NT2/D1 (cell line): ENCODE data around the gene SDHAF2.
"Not testable (repeated sequence)": the region's sequence is repeated elsewhere in the genome, so short reads cannot be mapped to it uniquely, and the experiment has no call there.

Source experiments
- DNase-seq: peaks from one replicate; pipeline ENCODE4 v3.0.0-alpha.2; 2011; ENCODE audit warnings: low read depth, low spot score
- H3K27me3 ChIP-seq: 2 replicates; pipeline ENCODE4 v1.6.0; 2011; ENCODE audit warnings: mild to moderate bottlenecking; ENCODE audit not compliant: insufficient read length, insufficient read depth
- H3K36me3 ChIP-seq: 2 replicates; pipeline ENCODE4 v1.6.1; 2011; ENCODE audit warnings: mild to moderate bottlenecking, low read length, mixed read lengths; ENCODE audit not compliant: insufficient read depth, insufficient read length
- H3K4me1 ChIP-seq: 2 replicates; pipeline ENCODE4 v1.5.1; 2011; ENCODE audit not compliant: insufficient read depth, insufficient read length
- H3K4me3 ChIP-seq: 2 replicates; pipeline ENCODE4 v1.5.1; 2011; ENCODE audit warnings: low read depth; ENCODE audit not compliant: insufficient read length
- H3K9ac ChIP-seq: 2 replicates; pipeline ENCODE4 v1.6.0; 2011; ENCODE audit warnings: low read depth; ENCODE audit not compliant: insufficient read length
- H3K9me3 ChIP-seq: 2 replicates; pipeline ENCODE4 v1.5.1; 2011; ENCODE audit warnings: mild to moderate bottlenecking, low read length; ENCODE audit not compliant: insufficient read depth
- SUZ12 ChIP-seq: IDR thresholded peaks from 2 replicates; pipeline ENCODE4 v1.6.1; 2011; ENCODE audit not compliant: insufficient read length, insufficient read depth; ENCODE audit errors: extremely low read depth
- YY1 ChIP-seq: IDR thresholded peaks from 2 replicates; pipeline ENCODE4 v1.6.1; 2011; ENCODE audit not compliant: insufficient read length, insufficient read depth
- ZNF274 ChIP-seq: IDR thresholded peaks from 2 replicates; pipeline ENCODE4 v1.6.1; 2011; ENCODE audit warnings: mild to moderate bottlenecking, low read depth, low read length

SDHAF2 gene

DNA sequence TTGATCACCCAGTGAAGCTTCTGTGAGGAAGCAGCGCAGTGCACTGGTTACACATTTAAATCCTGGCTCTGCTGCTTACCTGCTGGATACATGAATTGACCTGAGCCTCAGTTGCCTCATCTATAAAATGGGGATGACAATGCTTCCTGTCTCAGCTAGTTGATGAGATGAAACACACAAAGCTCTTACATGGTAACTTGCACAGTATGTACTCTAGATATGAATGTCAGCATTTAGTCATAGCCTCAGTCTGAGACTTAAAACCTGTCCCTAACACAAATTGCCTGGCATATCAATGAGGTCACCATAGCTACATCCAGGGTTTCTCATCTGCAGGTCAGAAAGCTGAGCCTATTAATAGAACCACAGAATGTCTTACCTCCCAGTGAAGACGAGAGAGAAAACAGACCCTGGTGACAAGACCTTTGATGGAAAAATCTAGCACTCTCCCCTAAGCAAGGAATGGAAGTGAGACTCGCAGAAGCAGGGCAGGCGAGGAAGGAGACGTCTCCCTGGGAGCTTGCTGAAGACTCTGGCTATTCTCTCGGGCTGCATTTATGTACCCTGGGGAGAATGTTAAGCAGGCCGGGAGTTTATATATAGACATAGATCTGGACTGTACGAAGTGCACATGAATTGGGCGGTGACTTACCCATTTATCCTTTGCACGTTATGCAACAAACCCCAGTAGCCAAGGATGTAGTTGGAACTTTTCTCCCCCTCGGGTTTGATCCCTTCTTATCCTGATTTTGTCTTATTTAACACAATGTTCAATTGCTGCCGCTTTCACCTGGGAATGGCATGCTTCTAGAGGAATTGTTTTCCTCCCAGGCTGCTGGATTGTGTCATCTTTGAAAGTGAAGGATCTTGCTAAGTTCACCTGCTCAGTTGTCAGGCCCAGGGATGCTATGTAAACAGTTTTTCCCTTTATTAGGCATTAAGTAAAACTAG is 18.0 kb downstream of the SDHAF2 start:
- no peaks in the 10 kb centered on the region for H3K27me3 ChIP-seq
- TF ChIP-seq SUZ12 (no peak), ZNF274 (no peak), YY1 (no peak)
- H3K9ac ChIP-seq, result no peak overlapping the region
- no peak for DNase-seq
- H3K9me3 ChIP-seq, result no peaks in the 10 kb centered on the region
- peaks cover 80% of the 10 kb centered on the region for H3K36me3 ChIP-seq
- H3K4me3 ChIP-seq, result no peak overlapping the region
- H3K4me1 ChIP-seq, result peaks cover 3% of the 10 kb centered on the region

DNA sequence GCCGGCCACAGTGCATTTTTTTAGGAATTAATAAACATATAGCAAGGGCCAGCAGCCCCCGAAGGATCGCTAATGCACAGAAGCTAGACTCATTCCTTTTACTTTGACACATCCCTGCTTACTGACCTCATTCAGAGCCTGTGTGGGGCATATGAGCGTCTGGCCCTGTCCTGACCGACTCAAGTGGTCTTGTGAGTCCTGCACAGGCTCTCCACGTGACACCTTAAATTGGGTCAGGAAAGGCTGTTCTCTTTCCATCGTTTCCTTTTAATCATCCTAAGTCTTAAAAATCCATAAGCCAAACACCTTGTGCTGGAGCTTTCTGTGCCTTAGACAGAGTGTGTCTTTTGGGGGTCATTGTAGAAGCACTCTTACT is 18.6 kb downstream of the SDHAF2 start:
- DNase-seq, result no peak
- no peaks in the 10 kb centered on the region for H3K27me3 ChIP-seq
- peaks cover 3% of the 10 kb centered on the region for H3K4me1 ChIP-seq
- no peak overlapping the region for H3K4me3 ChIP-seq
- no peaks in the 10 kb centered on the region for H3K9me3 ChIP-seq
- peaks cover 74% of the 10 kb centered on the region for H3K36me3 ChIP-seq
- no peak overlapping the region for H3K9ac ChIP-seq
- TF ChIP-seq ZNF274, result no peak
- no peak for TF ChIP-seq SUZ12
- TF ChIP-seq YY1, result no peak

- no peaks in the 10 kb centered on the region for H3K27me3 ChIP-seq
- H3K4me3 ChIP-seq, result no peak overlapping the region
- no peak overlapping the region for H3K9ac ChIP-seq
- H3K4me1 ChIP-seq, result no peaks in the 10 kb centered on the region
- TF ChIP-seq YY1 (no peak), SUZ12 (no peak), ZNF274 (no peak)
- H3K36me3 ChIP-seq, result peaks cover 55% of the 10 kb centered on the region
- no peaks in the 10 kb centered on the region for H3K9me3 ChIP-seq
- DNase-seq, result no peak
Observed at GRCh38 chr11:61452825-61453224, 22.9 kb downstream of the SDHAF2 start.

- no peak for DNase-seq
- no peak overlapping the region for H3K4me3 ChIP-seq
- H3K27me3 ChIP-seq, result no peaks in the 10 kb centered on the region
- H3K36me3 ChIP-seq, result peaks cover 46% of the 10 kb centered on the region
- no peaks in the 10 kb centered on the region for H3K9me3 ChIP-seq
- no peak overlapping the region for H3K9ac ChIP-seq
- TF ChIP-seq SUZ12 (no peak), YY1 (no peak), ZNF274 (no peak)
- no peaks in the 10 kb centered on the region for H3K4me1 ChIP-seq
Observed at GRCh38 chr11:61453695-61454094, 23.8 kb downstream of the SDHAF2 start.

- Histone ChIP-seq H3K4me1 (no peaks in the 10 kb centered on the region), H3K4me3 (no peak overlapping the region), H3K9ac (no peak overlapping the region), H3K9me3 (no peaks in the 10 kb centered on the region), H3K27me3 (no peaks in the 10 kb centered on the region), H3K36me3 (peaks cover 40% of the 10 kb centered on the region)
- TF ChIP-seq YY1 (no peak), ZNF274 (no peak), SUZ12 (no peak)
- no peak for DNase-seq
Observed at GRCh38 chr11:61454520-61454919, 24.6 kb downstream of the SDHAF2 start.

- TF ChIP-seq YY1, result no peak
- TF ChIP-seq SUZ12, result no peak
- no peak for TF ChIP-seq ZNF274
- DNase-seq, result no peak
- H3K9me3 ChIP-seq, result no peaks in the 10 kb centered on the region
- no peak overlapping the region for H3K9ac ChIP-seq
- no peaks in the 10 kb centered on the region for H3K27me3 ChIP-seq
- H3K4me1 ChIP-seq, result peaks cover 7% of the 10 kb centered on the region
- peaks cover 7% of the 10 kb centered on the region for H3K36me3 ChIP-seq
- H3K4me3 ChIP-seq, result no peak overlapping the region
Observed at GRCh38 chr11:61460474-61460881, 30.6 kb downstream of the SDHAF2 start.

GRCh38 chr11:61460986-61461385 is 31.1 kb downstream of the SDHAF2 start:
- Histone ChIP-seq H3K27me3 (no peaks in the 10 kb centered on the region), H3K9ac (no peak overlapping the region), H3K4me1 (peaks cover 7% of the 10 kb centered on the region), H3K4me3 (no peak overlapping the region), H3K9me3 (no peaks in the 10 kb centered on the region), H3K36me3 (peaks cover 4% of the 10 kb centered on the region)
- DNase-seq, result no peak
- no peak for TF ChIP-seq YY1
- TF ChIP-seq SUZ12, result no peak
- TF ChIP-seq ZNF274, result no peak

GRCh38 chr11:61467602-61468001 is 37.7 kb downstream of the SDHAF2 start:
- not testable (repeated sequence) for H3K4me3 ChIP-seq, H3K4me1 ChIP-seq, H3K9me3 ChIP-seq, DNase-seq, H3K27me3 ChIP-seq, H3K9ac ChIP-seq
- peaks cover 27% of the 10 kb centered on the region for H3K36me3 ChIP-seq
